Gastroesophageal sphincter (tissue), 3 donors: ENCODE measurements around the gene TAS1R3.

Experiments used
- CTCF ChIP-seq, 4 experiments: fragments of 200-600 bp in 2 of 4; fragments of 450-650 bp in 2 of 4; sonication (generic) in 1 of 4; IDR thresholded peaks; one replicate each; pipeline ENCODE4 v1.5.1; 2017 to 2019; ENCODE audit warnings: antibody characterized with exemption in 4 of 4, mild to moderate bottlenecking in 2 of 4, moderate library complexity in 2 of 4
- POLR2A ChIP-seq, 2 donors: fragments of 450-650 bp; IDR thresholded peaks; one replicate each; pipeline ENCODE4 v1.6.1; 2017; ENCODE audit warnings: antibody characterized with exemption in 2 of 2, mild to moderate bottlenecking in 2 of 2, moderate library complexity in 1 of 2
- POLR2AphosphoS5 ChIP-seq: sonication (generic); formaldehyde crosslinking; IDR thresholded peaks from one replicate; pipeline ENCODE4 v1.6.1; 2017; ENCODE audit warnings: antibody characterized with exemption

- no peak for TF ChIP-seq POLR2A (IDR thresholded peaks at IDR 0.05)
- TF ChIP-seq CTCF (IDR thresholded peaks at IDR 0.05), result no peak
- no peak for TF ChIP-seq POLR2AphosphoS5
These were observed 15.4 kb downstream of the TAS1R3 start for GRCh38 chr1:1346501-1346890.
